K562 (cell line): ENCODE results near the gene TP53TG5. TPM values are rescaled to one million over a fixed set of nuclear protein-coding genes. Genes with fewer than 3 reads are reported as not detected.

Source experiments
- BRD9 ChIP-seq: fragments of 450-650 bp; IDR thresholded peaks from 2 replicates; pipeline ENCODE4 v1.6.1; 2018; ENCODE audit warnings: low read depth; ENCODE audit not compliant: partially characterized antibody
- ETS2 ChIP-seq: IDR thresholded peaks from 2 replicates; pipeline ENCODE4 v1.6.1; 2016; ENCODE audit warnings: borderline replicate concordance, missing genetic modification characterization, mild to moderate bottlenecking, moderate library complexity, missing compliant biosample characterization; ENCODE audit not compliant: poor library complexity, severe bottlenecking
- ETV5 ChIP-seq: sonication (generic); formaldehyde crosslinking; IDR thresholded peaks from 2 replicates; pipeline ENCODE4 v1.4.0; 2020; ENCODE audit warnings: low read depth, mild to moderate bottlenecking, missing genetic modification reagents
- KLF13 ChIP-seq: fragments of 450-650 bp; IDR thresholded peaks from 2 replicates; pipeline ENCODE4 v1.6.1; 2016; ENCODE audit warnings: missing genetic modification characterization, low read depth, mild to moderate bottlenecking, missing compliant biosample characterization, moderate library complexity, borderline replicate concordance
- MAFF ChIP-seq: IDR thresholded peaks from 2 replicates; pipeline ENCODE4 v1.6.1; 2012; ENCODE audit warnings: low read length, improper control_type of control experiment
- MTA3 ChIP-seq: fragments of 450-650 bp; formaldehyde crosslinking; IDR thresholded peaks from 2 replicates; pipeline ENCODE4 v1.6.1; 2017; ENCODE audit warnings: mild to moderate bottlenecking, borderline replicate concordance
- PHB2 ChIP-seq: fragments of 450-650 bp; IDR thresholded peaks from 2 replicates; pipeline ENCODE4 v1.6.1; 2017; ENCODE audit warnings: low read depth
- PML ChIP-seq: IDR thresholded peaks from 2 replicates; pipeline ENCODE4 v1.6.1; 2012; ENCODE audit warnings: low read length, inconsistent platforms
- RBM22 ChIP-seq: fragments of 200-400 bp; formaldehyde crosslinking; IDR thresholded peaks from 2 replicates; pipeline ENCODE4 v1.6.1; 2018; ENCODE audit warnings: low read length, low read depth; ENCODE audit not compliant: poor library complexity, severe bottlenecking
- SIN3A ChIP-seq, 2 experiments: fragments of 150-350 bp in 1 of 2; IDR thresholded peaks; 2 replicates each; pipeline ENCODE4 v1.6.1; 2011 to 2016; ENCODE audit warnings: borderline replicate concordance in 2 of 2, low read depth in 2 of 2, low read length in 2 of 2, mild to moderate bottlenecking in 2 of 2, moderate library complexity in 2 of 2; ENCODE audit not compliant: control insufficient read depth in 1 of 2
- SNRNP70 ChIP-seq: fragments of 200-400 bp; formaldehyde crosslinking; optimal IDR thresholded peaks from 2 replicates; pipeline ENCODE3; 2017; ENCODE audit warnings: low read depth, low read length
- TCF3 ChIP-seq: sonication (generic); formaldehyde crosslinking; IDR thresholded peaks from 2 replicates; pipeline ENCODE4 v1.4.0; 2020; ENCODE audit warnings: mild to moderate bottlenecking, missing genetic modification reagents
- YBX1 ChIP-seq: fragments of 450-650 bp; IDR thresholded peaks from 2 replicates; pipeline ENCODE4 v1.7.1; 2016; ENCODE audit warnings: mild to moderate bottlenecking
- ZFP1 ChIP-seq: fragments of 450-650 bp; formaldehyde crosslinking; IDR thresholded peaks from 2 replicates; pipeline ENCODE4 v1.4.0; 2020; ENCODE audit warnings: mild to moderate bottlenecking, mixed read lengths
- ZNF133 ChIP-seq: fragments of 250-450 bp; sonication (Bioruptor Pico); IDR thresholded peaks from 2 replicates; pipeline ENCODE4 v1.4.0; 2020; ENCODE audit warnings: mild to moderate bottlenecking
- polyA plus RNA-seq, 8 experiments: library from polyadenylated mRNA; depleted of rRNA in 4 of 8; stranded (reverse) in 5 of 8; unstranded in 3 of 8; fragments of >200 nt; fragmentation: Nextera tagmentation in 2 of 8; fragmentation: Illumina TruSeq in 1 of 8; extraction: Ambion mirVana in 2 of 8; extraction: Trizol in 1 of 8; gene quantifications; 2 replicates each; pipeline versions ENCODE4 v1.2.1 to v1.2.3, GENCODE V29; 2011 to 2014; ENCODE audit warnings: inconsistent platforms in 1 of 8, missing spikeins in 1 of 8
- total RNA-seq, 7 experiments: library from RNA; depleted of rRNA in 6 of 7; stranded (reverse); fragments of >200 nt in 6 of 7; fragmentation: Illumina TruSeq in 2 of 7; extraction: Trizol in 2 of 7; gene quantifications; 2 replicates each; pipeline versions ENCODE4 v1.2.1 to v1.2.3, GENCODE V29; 2011 to 2021; ENCODE audit warnings: low replicate concordance in 1 of 7
- TF ChIP-seq, protein P1 (sequence below), 3 experiments: IDR thresholded peaks in 2 of 3; conservative IDR thresholded peaks in 1 of 3; 2 replicates each; pipeline ENCODE4 v1.5.1; 2011 to 2012; ENCODE audit warnings: low read length in 3 of 3, mild to moderate bottlenecking in 3 of 3, control low read depth in 2 of 3, improper control_type of control experiment in 1 of 3, inconsistent platforms in 1 of 3, low read depth in 1 of 3, mixed read lengths in 1 of 3, moderate library complexity in 1 of 3; ENCODE audit not compliant: insufficient read depth in 2 of 3
- TF ChIP-seq, protein P2 (sequence below): fragments of 450-650 bp; conservative IDR thresholded peaks from 2 replicates; pipeline ENCODE4 v1.6.1; 2016; ENCODE audit warnings: missing genetic modification characterization, low read depth, mild to moderate bottlenecking, missing compliant biosample characterization, moderate library complexity
- TF ChIP-seq, protein P3 (sequence below): fragments of 450-650 bp; IDR thresholded peaks from 2 replicates; pipeline ENCODE4 v1.7.1; 2018; ENCODE audit warnings: mild to moderate bottlenecking, low read depth; ENCODE audit not compliant: partially characterized antibody
- TF ChIP-seq, protein P4 (sequence below): fragments of 450-650 bp; formaldehyde crosslinking; IDR thresholded peaks from 2 replicates; pipeline ENCODE4 v1.4.0; 2022; ENCODE audit warnings: missing genetic modification characterization

TP53TG5 gene
- total and polyA plus RNA-seq, 9 of the 15 experiments (the other 6 are each of a cell fraction or from before 2014, with no cell fraction given) = 0.04 to 0.05 (median 0.04) TPM; not detected in 6

DNA sequence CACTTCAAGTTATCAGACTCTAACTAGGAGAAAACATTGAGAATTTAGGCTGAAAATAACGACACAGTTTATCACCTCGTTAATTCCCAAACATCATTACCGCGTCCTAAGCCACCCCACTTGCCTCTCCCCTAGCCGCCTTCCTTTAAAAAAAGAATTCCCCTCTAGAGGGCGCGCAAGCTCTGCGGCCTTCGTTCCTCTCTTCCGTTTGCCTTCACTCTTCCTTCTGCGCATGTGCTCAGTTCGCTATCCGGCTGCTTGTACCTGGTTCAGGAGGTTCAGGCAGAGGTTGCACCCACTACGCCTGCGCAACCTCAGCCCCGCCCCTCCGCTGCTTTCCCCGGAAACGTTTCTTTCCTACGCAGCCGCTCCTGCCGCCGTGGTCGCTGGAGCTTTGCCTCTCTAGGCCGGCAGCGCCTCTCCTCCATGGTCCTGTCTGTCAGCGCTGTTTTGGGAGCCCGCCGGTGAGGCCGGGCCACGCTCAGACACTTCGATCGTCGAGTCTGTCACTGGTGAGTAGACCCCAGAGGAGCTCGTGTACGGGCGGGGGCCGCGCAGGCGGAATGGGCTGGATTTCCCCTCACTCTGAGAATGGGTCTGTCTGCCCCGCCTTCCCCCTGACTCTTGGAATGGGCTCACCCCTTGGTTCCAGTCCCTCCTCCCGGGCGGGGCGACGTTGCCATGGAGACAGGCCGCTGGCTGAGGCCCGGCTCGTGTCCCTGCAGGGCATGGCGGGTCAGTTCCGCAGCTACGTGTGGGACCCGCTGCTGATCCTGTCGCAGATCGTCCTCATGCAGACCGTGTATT lies 15.1 kb downstream of the TP53TG5 start, which contains the start of gene SYS1 (continued):
- TF ChIP-seq, protein P1, sequence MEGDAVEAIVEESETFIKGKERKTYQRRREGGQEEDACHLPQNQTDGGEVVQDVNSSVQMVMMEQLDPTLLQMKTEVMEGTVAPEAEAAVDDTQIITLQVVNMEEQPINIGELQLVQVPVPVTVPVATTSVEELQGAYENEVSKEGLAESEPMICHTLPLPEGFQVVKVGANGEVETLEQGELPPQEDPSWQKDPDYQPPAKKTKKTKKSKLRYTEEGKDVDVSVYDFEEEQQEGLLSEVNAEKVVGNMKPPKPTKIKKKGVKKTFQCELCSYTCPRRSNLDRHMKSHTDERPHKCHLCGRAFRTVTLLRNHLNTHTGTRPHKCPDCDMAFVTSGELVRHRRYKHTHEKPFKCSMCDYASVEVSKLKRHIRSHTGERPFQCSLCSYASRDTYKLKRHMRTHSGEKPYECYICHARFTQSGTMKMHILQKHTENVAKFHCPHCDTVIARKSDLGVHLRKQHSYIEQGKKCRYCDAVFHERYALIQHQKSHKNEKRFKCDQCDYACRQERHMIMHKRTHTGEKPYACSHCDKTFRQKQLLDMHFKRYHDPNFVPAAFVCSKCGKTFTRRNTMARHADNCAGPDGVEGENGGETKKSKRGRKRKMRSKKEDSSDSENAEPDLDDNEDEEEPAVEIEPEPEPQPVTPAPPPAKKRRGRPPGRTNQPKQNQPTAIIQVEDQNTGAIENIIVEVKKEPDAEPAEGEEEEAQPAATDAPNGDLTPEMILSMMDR (IDR thresholded peaks at IDR 0.05 in 2 of 3, conservative IDR thresholded peaks at IDR 0.05 in 1 of 3; ENCODE audit: insufficient read depth in 2 of 3, low read depth in 1 of 3, low read length in 3 of 3) = peak; percentile 88 to 97 (median 96)
- TF ChIP-seq, protein P2, sequence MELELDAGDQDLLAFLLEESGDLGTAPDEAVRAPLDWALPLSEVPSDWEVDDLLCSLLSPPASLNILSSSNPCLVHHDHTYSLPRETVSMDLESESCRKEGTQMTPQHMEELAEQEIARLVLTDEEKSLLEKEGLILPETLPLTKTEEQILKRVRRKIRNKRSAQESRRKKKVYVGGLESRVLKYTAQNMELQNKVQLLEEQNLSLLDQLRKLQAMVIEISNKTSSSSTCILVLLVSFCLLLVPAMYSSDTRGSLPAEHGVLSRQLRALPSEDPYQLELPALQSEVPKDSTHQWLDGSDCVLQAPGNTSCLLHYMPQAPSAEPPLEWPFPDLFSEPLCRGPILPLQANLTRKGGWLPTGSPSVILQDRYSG (tag) = no peak
- TF ChIP-seq ZNF133 (CRISPR knock-in tag) (no peak), MTA3 (peak; percentile 90; the same call in 1 of the 2 replicates), PML (peak; percentile 49; the same call in 1 of the 2 replicates), KLF13 (peak; percentile 34; the same call in 1 of the 2 replicates), ZFP1 (no peak), BRD9 (peak; percentile 31), PHB2 (no peak), TCF3 (0 out of 2 replicates have a peak, but pooled peaks have one; percentile 2), YBX1 (no peak), MAFF (no peak), ETV5 (CRISPR knock-in tag) (peak; percentile 81), SNRNP70 (no peak), ETS2 (no peak), RBM22 (peak; percentile 89), SIN3A (IDR thresholded peaks at IDR 0.05; ENCODE audit: borderline replicate concordance in 2 of 2, control insufficient read depth in 1 of 2, low read depth in 2 of 2, low read length in 2 of 2) (peak; percentile 98)
- TF ChIP-seq, protein P3, sequence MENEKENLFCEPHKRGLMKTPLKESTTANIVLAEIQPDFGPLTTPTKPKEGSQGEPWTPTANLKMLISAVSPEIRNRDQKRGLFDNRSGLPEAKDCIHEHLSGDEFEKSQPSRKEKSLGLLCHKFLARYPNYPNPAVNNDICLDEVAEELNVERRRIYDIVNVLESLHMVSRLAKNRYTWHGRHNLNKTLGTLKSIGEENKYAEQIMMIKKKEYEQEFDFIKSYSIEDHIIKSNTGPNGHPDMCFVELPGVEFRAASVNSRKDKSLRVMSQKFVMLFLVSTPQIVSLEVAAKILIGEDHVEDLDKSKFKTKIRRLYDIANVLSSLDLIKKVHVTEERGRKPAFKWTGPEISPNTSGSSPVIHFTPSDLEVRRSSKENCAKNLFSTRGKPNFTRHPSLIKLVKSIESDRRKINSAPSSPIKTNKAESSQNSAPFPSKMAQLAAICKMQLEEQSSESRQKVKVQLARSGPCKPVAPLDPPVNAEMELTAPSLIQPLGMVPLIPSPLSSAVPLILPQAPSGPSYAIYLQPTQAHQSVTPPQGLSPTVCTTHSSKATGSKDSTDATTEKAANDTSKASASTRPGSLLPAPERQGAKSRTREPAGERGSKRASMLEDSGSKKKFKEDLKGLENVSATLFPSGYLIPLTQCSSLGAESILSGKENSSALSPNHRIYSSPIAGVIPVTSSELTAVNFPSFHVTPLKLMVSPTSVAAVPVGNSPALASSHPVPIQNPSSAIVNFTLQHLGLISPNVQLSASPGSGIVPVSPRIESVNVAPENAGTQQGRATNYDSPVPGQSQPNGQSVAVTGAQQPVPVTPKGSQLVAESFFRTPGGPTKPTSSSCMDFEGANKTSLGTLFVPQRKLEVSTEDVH = peak; percentile 77
- TF ChIP-seq, protein P4, sequence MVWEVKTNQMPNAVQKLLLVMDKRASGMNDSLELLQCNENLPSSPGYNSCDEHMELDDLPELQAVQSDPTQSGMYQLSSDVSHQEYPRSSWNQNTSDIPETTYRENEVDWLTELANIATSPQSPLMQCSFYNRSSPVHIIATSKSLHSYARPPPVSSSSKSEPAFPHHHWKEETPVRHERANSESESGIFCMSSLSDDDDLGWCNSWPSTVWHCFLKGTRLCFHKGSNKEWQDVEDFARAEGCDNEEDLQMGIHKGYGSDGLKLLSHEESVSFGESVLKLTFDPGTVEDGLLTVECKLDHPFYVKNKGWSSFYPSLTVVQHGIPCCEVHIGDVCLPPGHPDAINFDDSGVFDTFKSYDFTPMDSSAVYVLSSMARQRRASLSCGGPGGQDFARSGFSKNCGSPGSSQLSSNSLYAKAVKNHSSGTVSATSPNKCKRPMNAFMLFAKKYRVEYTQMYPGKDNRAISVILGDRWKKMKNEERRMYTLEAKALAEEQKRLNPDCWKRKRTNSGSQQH = peak; percentile 58; the same call in 1 of the 2 replicates
